Esophagus muscularis mucosa (tissue), 4 donors: Measurements from ENCODE around the gene FIGNL2. TPM values are rescaled to one million over a fixed set of nuclear protein-coding genes. Genes with fewer than 3 reads are reported as not detected.

ENCODE experiments used
- DNase-seq: peaks from one replicate; pipeline ENCODE4 v3.0.0-alpha.2; 2017; ENCODE audit errors: extremely low spot score
- H3K27ac ChIP-seq, 4 donors: fragments of 200-600 bp; sonication (generic); replicated peaks in 1 of 4; 1 replicate in 3 of 4; 2 replicates in 1 of 4; pipeline ENCODE4 v1.5.1; 2016 to 2019; ENCODE audit warnings: mild to moderate bottlenecking in 1 of 4
- H3K27me3 ChIP-seq, 4 donors: fragments of 200-600 bp; sonication (generic); one replicate each; pipeline versions ENCODE4 v1.5.1 to v1.6.0; 2016 to 2019
- H3K36me3 ChIP-seq, 4 donors: fragments of 200-600 bp; sonication (generic); one replicate each; pipeline ENCODE4 v1.5.1; 2016 to 2019
- H3K4me1 ChIP-seq, 4 donors: fragments of 200-600 bp; sonication (generic); one replicate each; pipeline ENCODE4 v1.5.1; 2016 to 2019
- H3K4me3 ChIP-seq, 4 donors: fragments of 200-600 bp; sonication (generic); 1 replicate in 2 of 4; 2 replicates in 2 of 4; pipeline ENCODE4 v1.5.1; 2016 to 2019; ENCODE audit warnings: mild to moderate bottlenecking in 4 of 4, moderate library complexity in 1 of 4
- H3K9me3 ChIP-seq, 4 donors: fragments of 200-600 bp; sonication (generic); 1 replicate in 3 of 4; 2 replicates in 1 of 4; pipeline ENCODE4 v1.5.1; 2016 to 2019
- EP300 ChIP-seq: sonication (generic); formaldehyde crosslinking; IDR thresholded peaks from one replicate; pipeline ENCODE4 v1.6.1; 2017; ENCODE audit warnings: antibody characterized with exemption
- POLR2A ChIP-seq: fragments of 450-650 bp; IDR thresholded peaks from one replicate; pipeline ENCODE4 v1.6.1; 2017; ENCODE audit warnings: antibody characterized with exemption, moderate library complexity, mild to moderate bottlenecking, low read depth
- POLR2AphosphoS5 ChIP-seq, 2 donors: sonication (generic); formaldehyde crosslinking; IDR thresholded peaks; one replicate each; pipeline ENCODE4 v1.6.1; 2017; ENCODE audit warnings: antibody characterized with exemption in 2 of 2
- WGBS: methylation state at CpG from one replicate; pipeline ENCODE4 v1.1.5; 2018; 5-methylcytosine and 5-hydroxymethylcytosine counted together
- intact Hi-C: fragments of 100-400 bp; cut with DNase I; formaldehyde crosslinking; loops from one replicate; pipeline ENCODE4 v1.15.1; 2023
- total RNA-seq, 4 donors: library from RNA; depleted of rRNA; stranded (reverse); fragments of >200 nt; gene quantifications; one replicate each; pipeline versions ENCODE4 v1.1.0 to v1.2.1, GENCODE V29; 2016
- TF ChIP-seq, protein P1 (sequence below), 3 experiments: fragments of 200-600 bp in 2 of 3; fragments of 450-650 bp in 1 of 3; sonication (generic) in 2 of 3; IDR thresholded peaks; one replicate each; pipeline ENCODE4 v1.5.1; 2017 to 2019; ENCODE audit warnings: antibody characterized with exemption in 3 of 3, mild to moderate bottlenecking in 2 of 3, moderate library complexity in 1 of 3

The FIGNL2 gene
- total RNA-seq, 4 donors from 2014 or later, result 0.23 to 0.42 (median 0.36) TPM

DNA sequence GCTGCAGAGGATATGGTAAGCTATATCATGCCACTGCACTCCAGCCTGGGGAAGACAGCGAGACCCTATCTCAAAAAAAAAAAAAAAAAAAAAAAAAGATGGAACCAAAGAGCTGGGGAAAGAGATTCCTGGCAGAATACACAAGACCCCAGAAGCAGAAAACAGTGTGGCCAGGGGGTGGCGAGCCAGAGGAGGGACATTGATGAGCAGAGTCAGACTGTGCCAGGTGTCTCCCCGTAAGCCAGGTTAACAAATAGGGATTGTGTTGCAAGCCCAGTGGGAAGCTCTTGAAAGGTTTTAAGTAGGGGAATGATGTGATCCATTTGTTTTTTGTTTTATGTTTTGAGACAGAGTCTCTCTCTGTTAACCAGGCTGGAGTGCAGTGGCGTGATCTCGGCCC is 56.1 kb downstream of the FIGNL2 start:
- TF ChIP-seq, protein P1, sequence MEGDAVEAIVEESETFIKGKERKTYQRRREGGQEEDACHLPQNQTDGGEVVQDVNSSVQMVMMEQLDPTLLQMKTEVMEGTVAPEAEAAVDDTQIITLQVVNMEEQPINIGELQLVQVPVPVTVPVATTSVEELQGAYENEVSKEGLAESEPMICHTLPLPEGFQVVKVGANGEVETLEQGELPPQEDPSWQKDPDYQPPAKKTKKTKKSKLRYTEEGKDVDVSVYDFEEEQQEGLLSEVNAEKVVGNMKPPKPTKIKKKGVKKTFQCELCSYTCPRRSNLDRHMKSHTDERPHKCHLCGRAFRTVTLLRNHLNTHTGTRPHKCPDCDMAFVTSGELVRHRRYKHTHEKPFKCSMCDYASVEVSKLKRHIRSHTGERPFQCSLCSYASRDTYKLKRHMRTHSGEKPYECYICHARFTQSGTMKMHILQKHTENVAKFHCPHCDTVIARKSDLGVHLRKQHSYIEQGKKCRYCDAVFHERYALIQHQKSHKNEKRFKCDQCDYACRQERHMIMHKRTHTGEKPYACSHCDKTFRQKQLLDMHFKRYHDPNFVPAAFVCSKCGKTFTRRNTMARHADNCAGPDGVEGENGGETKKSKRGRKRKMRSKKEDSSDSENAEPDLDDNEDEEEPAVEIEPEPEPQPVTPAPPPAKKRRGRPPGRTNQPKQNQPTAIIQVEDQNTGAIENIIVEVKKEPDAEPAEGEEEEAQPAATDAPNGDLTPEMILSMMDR (IDR thresholded peaks at IDR 0.05), result no peak
- TF ChIP-seq POLR2AphosphoS5 (IDR thresholded peaks at IDR 0.05) (no peak), EP300 (no peak), POLR2A (no peak)
- intact Hi-C loops, result no loop called here
- no peak for DNase-seq
- Histone ChIP-seq H3K27ac (no peak overlapping the region), H3K9me3 (no peaks in the 10 kb centered on the region), H3K4me3 (no peak overlapping the region), H3K36me3 (no peaks in the 10 kb centered on the region), H3K27me3 (no peaks in the 10 kb centered on the region), H3K4me1 (no peaks in the 10 kb centered on the region)
- 88% methylated on average over 5 of the region's 5 CpGs for WGBS

DNA sequence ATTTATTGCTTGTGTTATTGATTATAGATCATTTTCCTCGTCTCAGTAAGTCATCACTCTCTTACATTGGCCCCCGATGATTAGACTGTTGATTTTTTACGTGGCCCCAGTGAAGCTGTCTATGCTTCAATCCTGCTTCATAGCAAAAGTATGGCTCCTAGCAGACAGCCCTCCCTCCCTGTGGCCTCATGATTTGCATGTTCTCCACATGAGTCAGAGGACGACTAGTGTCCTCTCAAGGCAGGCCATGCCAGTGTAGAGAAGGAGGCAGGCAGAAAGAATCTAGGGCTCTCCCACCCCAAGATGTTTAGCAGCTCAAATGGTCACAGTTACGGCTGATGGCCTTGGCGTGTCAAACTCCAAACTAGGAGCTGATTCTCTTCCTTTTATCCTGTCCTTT is 59.6 kb downstream of the FIGNL2 start:
- H3K4me3 ChIP-seq, result no peak overlapping the region
- intact Hi-C loops, result no loop called here
- H3K27me3 ChIP-seq, result no peaks in the 10 kb centered on the region
- no peaks in the 10 kb centered on the region for H3K4me1 ChIP-seq
- no peak for DNase-seq
- H3K36me3 ChIP-seq, result no peaks in the 10 kb centered on the region
- TF ChIP-seq POLR2A (no peak), POLR2AphosphoS5 (IDR thresholded peaks at IDR 0.05) (no peak), EP300 (no peak)
- TF ChIP-seq, protein P1 (IDR thresholded peaks at IDR 0.05), result no peak
- 84% methylated on average over 6 of the region's 6 CpGs for WGBS
- H3K27ac ChIP-seq, result no peak overlapping the region
- H3K9me3 ChIP-seq, result no peaks in the 10 kb centered on the region

DNA sequence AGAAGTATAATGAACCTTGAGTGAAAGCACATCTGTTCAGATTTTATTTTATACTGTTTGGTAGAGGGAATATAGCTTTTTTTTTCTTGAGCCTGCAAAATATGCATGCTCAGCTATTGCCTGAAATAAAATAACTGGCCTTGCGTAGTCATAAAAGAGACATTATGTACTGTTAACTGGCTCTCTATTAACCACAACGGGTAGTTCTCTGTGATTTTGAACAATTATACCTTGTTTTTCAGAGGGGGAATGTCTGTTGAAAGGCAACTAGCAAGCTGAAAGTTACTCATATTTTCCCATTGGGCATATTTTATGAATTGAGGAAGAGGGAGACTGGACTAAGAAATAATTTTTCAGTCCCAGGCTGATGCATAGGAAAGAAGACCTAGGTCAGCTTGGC is 62.6 kb downstream of the FIGNL2 start:
- no peak overlapping the region for H3K27ac ChIP-seq
- H3K36me3 ChIP-seq, result no peaks in the 10 kb centered on the region
- H3K9me3 ChIP-seq, result no peaks in the 10 kb centered on the region
- 90% methylated on average over 2 of the region's 2 CpGs for WGBS
- DNase-seq, result no peak
- TF ChIP-seq POLR2A (no peak), POLR2AphosphoS5 (IDR thresholded peaks at IDR 0.05) (no peak), EP300 (no peak)
- TF ChIP-seq, protein P1 (IDR thresholded peaks at IDR 0.05), result no peak
- no peaks in the 10 kb centered on the region for H3K27me3 ChIP-seq
- H3K4me1 ChIP-seq, result no peaks in the 10 kb centered on the region
- no peak overlapping the region for H3K4me3 ChIP-seq
- intact Hi-C loops, result no loop called here

DNA sequence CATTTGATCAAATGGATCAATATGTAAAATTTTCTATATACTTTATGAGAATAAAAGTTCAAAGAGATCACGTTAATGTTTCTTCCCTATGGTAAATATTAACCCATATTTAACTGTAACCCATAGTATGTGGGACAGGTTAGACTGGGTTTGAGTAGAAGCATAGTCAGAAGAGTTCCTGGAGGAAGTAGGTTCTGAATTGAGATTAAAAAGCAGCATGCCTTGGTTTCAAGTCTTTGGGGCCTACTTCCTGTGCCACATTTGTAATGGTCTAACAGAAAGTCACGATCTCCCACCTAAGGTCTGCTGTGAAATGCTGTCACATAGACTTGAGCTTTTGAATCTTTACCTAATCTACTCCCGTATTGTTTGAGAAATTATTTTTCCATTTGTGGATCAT is 63.8 kb downstream of the FIGNL2 start:
- Histone ChIP-seq H3K27ac (no peak overlapping the region), H3K27me3 (no peaks in the 10 kb centered on the region), H3K36me3 (no peaks in the 10 kb centered on the region), H3K4me3 (no peak overlapping the region), H3K4me1 (no peaks in the 10 kb centered on the region), H3K9me3 (no peaks in the 10 kb centered on the region)
- WGBS, result 86% methylated on average over 3 of the region's 3 CpGs
- no peak for DNase-seq
- TF ChIP-seq POLR2AphosphoS5 (IDR thresholded peaks at IDR 0.05), result no peak
- TF ChIP-seq EP300, result no peak
- no peak for TF ChIP-seq POLR2A
- TF ChIP-seq, protein P1 (IDR thresholded peaks at IDR 0.05), result no peak
- intact Hi-C loops, result no loop called here

GRCh38 chr12:51779876-51780275 is 68.6 kb downstream of the FIGNL2 start:
- Histone ChIP-seq H3K27ac (no peak overlapping the region), H3K9me3 (no peaks in the 10 kb centered on the region), H3K27me3 (no peaks in the 10 kb centered on the region), H3K36me3 (no peaks in the 10 kb centered on the region), H3K4me3 (no peak overlapping the region), H3K4me1 (no peaks in the 10 kb centered on the region)
- TF ChIP-seq POLR2AphosphoS5 (IDR thresholded peaks at IDR 0.05) (no peak), POLR2A (no peak), EP300 (no peak)
- TF ChIP-seq, protein P1 (IDR thresholded peaks at IDR 0.05), result no peak
- DNase-seq, result no peak
- 90% methylated on average over 5 of the region's 5 CpGs for WGBS
- intact Hi-C loops, result no loop called here
